ENCODE measurements around the gene CTBP2.

The CTBP2 gene

GRCh38 chr10:125101581-125101980, 58.8 kb downstream of the CTBP2 start:
- no peak for DNase-seq
- Histone ChIP-seq H3K36me3 (peaks cover 27% of the 10 kb centered on the region), H3K27me3 (ENCODE audit: insufficient read depth, low read depth, severe bottlenecking) (no peaks in the 10 kb centered on the region), H3K27ac (no peak overlapping the region), H3K4me3 (ENCODE audit: low read depth, low read length) (no peak overlapping the region), H3K9me3 (ENCODE audit: severe bottlenecking) (no peaks in the 10 kb centered on the region)
- TF ChIP-seq CTCF (IDR thresholded peaks at IDR 0.05; ENCODE audit: low read depth, low read length), result no peak

GRCh38 chr10:125101049-125101448, 59.3 kb downstream of the CTBP2 start:
- DNase-seq, result no peak
- Histone ChIP-seq H3K9me3 (ENCODE audit: severe bottlenecking) (no peaks in the 10 kb centered on the region), H3K4me3 (ENCODE audit: low read depth, low read length) (no peak overlapping the region), H3K27ac (no peak overlapping the region), H3K36me3 (peaks cover 26% of the 10 kb centered on the region; the same call in 1 of the 2 replicates), H3K27me3 (ENCODE audit: insufficient read depth, low read depth, severe bottlenecking) (no peaks in the 10 kb centered on the region)
- TF ChIP-seq CTCF (IDR thresholded peaks at IDR 0.05; ENCODE audit: low read depth, low read length), result no peak

GRCh38 chr10:125097409-125098070, 62.8 kb downstream of the CTBP2 start:
- no peak overlapping the region for H3K27ac ChIP-seq
- peaks cover 20% of the 10 kb centered on the region for H3K36me3 ChIP-seq

GRCh38 chr10:125096975-125097374, 63.4 kb downstream of the CTBP2 start:
- TF ChIP-seq CTCF (IDR thresholded peaks at IDR 0.05; ENCODE audit: low read depth, low read length), result no peak
- no peaks in the 10 kb centered on the region for H3K9me3 ChIP-seq (ENCODE audit: severe bottlenecking)
- no peak overlapping the region for H3K4me3 ChIP-seq (ENCODE audit: low read depth, low read length)
- no peak overlapping the region for H3K27ac ChIP-seq
- DNase-seq, result no peak
- peaks cover 14% of the 10 kb centered on the region for H3K36me3 ChIP-seq
- H3K27me3 ChIP-seq (ENCODE audit: insufficient read depth, low read depth, severe bottlenecking), result no peaks in the 10 kb centered on the region

More at GRCh38 chr10:125097409-125098070, 62.8 kb downstream of the CTBP2 start:
- no peak for TF ChIP-seq CTCF (IDR thresholded peaks at IDR 0.05; ENCODE audit: low read depth, low read length)
- H3K27me3 ChIP-seq (ENCODE audit: insufficient read depth, low read depth, severe bottlenecking), result no peaks in the 10 kb centered on the region
- H3K9me3 ChIP-seq (ENCODE audit: severe bottlenecking), result no peaks in the 10 kb centered on the region
- no peak overlapping the region for H3K4me3 ChIP-seq (ENCODE audit: low read depth, low read length)
- DNase-seq, result no peak

GRCh38 chr10:125096371-125096770, 64.0 kb downstream of the CTBP2 start:
- TF ChIP-seq CTCF (IDR thresholded peaks at IDR 0.05; ENCODE audit: low read depth, low read length), result no peak
- no peaks in the 10 kb centered on the region for H3K9me3 ChIP-seq (ENCODE audit: severe bottlenecking)
- no peak overlapping the region for H3K4me3 ChIP-seq (ENCODE audit: low read depth, low read length)
- no peak overlapping the region for H3K27ac ChIP-seq
- no peak for DNase-seq
- no peaks in the 10 kb centered on the region for H3K27me3 ChIP-seq (ENCODE audit: insufficient read depth, low read depth, severe bottlenecking)
- H3K36me3 ChIP-seq, result peaks cover 8% of the 10 kb centered on the region

- H3K27ac ChIP-seq, result no peak overlapping the region
- peaks cover 3% of the 10 kb centered on the region for H3K36me3 ChIP-seq
- no peak for DNase-seq
- no peak overlapping the region for H3K4me3 ChIP-seq (ENCODE audit: low read depth, low read length)
- H3K27me3 ChIP-seq (ENCODE audit: insufficient read depth, low read depth, severe bottlenecking), result no peaks in the 10 kb centered on the region
- no peaks in the 10 kb centered on the region for H3K9me3 ChIP-seq (ENCODE audit: severe bottlenecking)
- TF ChIP-seq CTCF (IDR thresholded peaks at IDR 0.05; ENCODE audit: low read depth, low read length), result no peak
Observed at GRCh38 chr10:125095776-125096175, 64.6 kb downstream of the CTBP2 start.

Data from WERI-Rb-1 (cell line).